Measurements from ENCODE around the gene MAT2A. TPM values are rescaled to one million over a fixed set of nuclear protein-coding genes. Genes with fewer than 3 reads are reported as not detected.
"Not testable (repeated sequence)": the region's sequence is repeated elsewhere in the genome, so short reads cannot be mapped to it uniquely, and the experiment has no call there.

MAT2A gene
- polyA plus RNA-seq, 4 donors, result 81.2 to 273 (median 96.6) TPM

GRCh38 chr2:85540133-85540648 is 1.2 kb downstream of the MAT2A start:
- H3K9me3 ChIP-seq (ENCODE audit: control insufficient read depth in 2 of 2, insufficient read depth in 1 of 2, low read depth in 1 of 2, low read length in 1 of 2), result no peaks in the 10 kb centered on the region
- 0 to 5% (median 1%) methylated on average over 11 of the region's 11 CpGs for WGBS, 3 donors
- FAIRE-seq (no peak), DNase-seq (peak in 1 of 2 donors; percentile 55)
- peaks cover 0 to 25% (median 9%) of the 10 kb centered on the region in 3 donors for H3K4me1 ChIP-seq (ENCODE audit: control insufficient read depth in 3 of 3, insufficient read depth in 2 of 3, low read depth in 1 of 3, low read length in 2 of 3)
- H3K36me3 ChIP-seq (ENCODE audit: control insufficient read depth in 3 of 3, insufficient read depth in 2 of 3, low read depth in 1 of 3, low read length in 3 of 3), result peaks cover 12 to 19% (median 15%) of the 10 kb centered on the region in 3 donors
- no peaks in the 10 kb centered on the region for H3K27me3 ChIP-seq (ENCODE audit: control insufficient read depth in 3 of 3, insufficient read depth in 3 of 3, low read length in 3 of 3)
- peak overlapping the region; percentile 93 to 97 (median 94) for H3K27ac ChIP-seq (ENCODE audit: low read depth in 1 of 3, low read length in 2 of 3)
- H3K4me3 ChIP-seq (ENCODE audit: low read depth in 1 of 3, low read length in 3 of 3), result peak overlapping the region; percentile 62 to 93 (median 71)

GRCh38 chr2:85541262-85541661 is 2.3 kb downstream of the MAT2A start:
- DNase-seq (no peak), FAIRE-seq (no peak)
- no peak overlapping the region for H3K27ac ChIP-seq (ENCODE audit: low read depth in 1 of 3, low read length in 2 of 3)
- H3K27me3 ChIP-seq (ENCODE audit: control insufficient read depth in 3 of 3, insufficient read depth in 3 of 3, low read length in 3 of 3), result no peaks in the 10 kb centered on the region
- H3K4me3 ChIP-seq (ENCODE audit: low read depth in 1 of 3, low read length in 3 of 3), result peak overlapping the region in 2 of 3 donors; percentile 62 to 93
- H3K4me1 ChIP-seq (ENCODE audit: control insufficient read depth in 3 of 3, insufficient read depth in 2 of 3, low read depth in 1 of 3, low read length in 2 of 3), result peaks cover 0 to 25% (median 7%) of the 10 kb centered on the region in 3 donors
- no peaks in the 10 kb centered on the region for H3K9me3 ChIP-seq (ENCODE audit: control insufficient read depth in 2 of 2, insufficient read depth in 1 of 2, low read depth in 1 of 2, low read length in 1 of 2)
- WGBS, 3 donors, result 13 to 30% (median 17%) methylated on average over 4 of the region's 4 CpGs
- H3K36me3 ChIP-seq (ENCODE audit: control insufficient read depth in 3 of 3, insufficient read depth in 2 of 3, low read depth in 1 of 3, low read length in 3 of 3), result peaks cover 16 to 22% (median 21%) of the 10 kb centered on the region in 3 donors

- peak overlapping the region in 1 of 3 donors; percentile 40 for H3K27ac ChIP-seq (ENCODE audit: low read depth in 1 of 3, low read length in 2 of 3)
- no peaks in the 10 kb centered on the region for H3K27me3 ChIP-seq (ENCODE audit: control insufficient read depth in 3 of 3, insufficient read depth in 3 of 3, low read length in 3 of 3)
- peak overlapping the region in 1 of 3 donors; percentile 93 for H3K4me3 ChIP-seq (ENCODE audit: low read depth in 1 of 3, low read length in 3 of 3)
- no peak for FAIRE-seq
- 30 to 47% (median 40%) methylated on average over 5 of the region's 5 CpGs for WGBS, 3 donors
- peaks cover 0 to 21% (median 7%) of the 10 kb centered on the region in 3 donors for H3K4me1 ChIP-seq (ENCODE audit: control insufficient read depth in 3 of 3, insufficient read depth in 2 of 3, low read depth in 1 of 3, low read length in 2 of 3)
- peak in 1 of 2 donors; percentile 61 for DNase-seq
- peaks cover 19 to 22% (median 21%) of the 10 kb centered on the region in 3 donors for H3K36me3 ChIP-seq (ENCODE audit: control insufficient read depth in 3 of 3, insufficient read depth in 2 of 3, low read depth in 1 of 3, low read length in 3 of 3)
- H3K9me3 ChIP-seq (ENCODE audit: control insufficient read depth in 2 of 2, insufficient read depth in 1 of 2, low read depth in 1 of 2, low read length in 1 of 2), result no peaks in the 10 kb centered on the region
Measured at GRCh38 chr2:85541753-85542457, 2.9 kb downstream of the MAT2A start.

GRCh38 chr2:85542777-85543176 is 3.8 kb downstream of the MAT2A start:
- Histone ChIP-seq H3K4me1 (ENCODE audit: control insufficient read depth in 3 of 3, insufficient read depth in 2 of 3, low read depth in 1 of 3, low read length in 2 of 3) (peaks cover 0 to 14% (median 6%) of the 10 kb centered on the region in 3 donors), H3K9me3 (ENCODE audit: control insufficient read depth in 2 of 2, insufficient read depth in 1 of 2, low read depth in 1 of 2, low read length in 1 of 2) (no peaks in the 10 kb centered on the region), H3K27ac (ENCODE audit: low read depth in 1 of 3, low read length in 2 of 3) (no peak overlapping the region), H3K27me3 (ENCODE audit: control insufficient read depth in 3 of 3, insufficient read depth in 3 of 3, low read length in 3 of 3) (no peaks in the 10 kb centered on the region), H3K36me3 (ENCODE audit: control insufficient read depth in 3 of 3, insufficient read depth in 2 of 3, low read depth in 1 of 3, low read length in 3 of 3) (peaks cover 21 to 22% (median 21%) of the 10 kb centered on the region in 3 donors), H3K4me3 (ENCODE audit: low read depth in 1 of 3, low read length in 3 of 3) (no peak overlapping the region)
- DNase-seq, result no peak
- WGBS, 3 donors, result 73 to 79% (median 77%) methylated on average over 4 of the region's 4 CpGs
- FAIRE-seq, result no peak

- H3K4me3 ChIP-seq (ENCODE audit: low read depth in 1 of 3, low read length in 3 of 3); H3K27me3 ChIP-seq (ENCODE audit: control insufficient read depth in 3 of 3, insufficient read depth in 3 of 3, low read length in 3 of 3); FAIRE-seq; DNase-seq; H3K9me3 ChIP-seq (ENCODE audit: control insufficient read depth in 2 of 2, insufficient read depth in 1 of 2, low read depth in 1 of 2, low read length in 1 of 2); H3K27ac ChIP-seq (ENCODE audit: low read depth in 1 of 3, low read length in 2 of 3): not testable (repeated sequence)
- 81 to 90% (median 89%) methylated on average over 3 of the region's 3 CpGs for WGBS, 3 donors
- H3K36me3 ChIP-seq (ENCODE audit: control insufficient read depth in 3 of 3, insufficient read depth in 2 of 3, low read depth in 1 of 3, low read length in 3 of 3), result peaks cover 21 to 26% (median 22%) of the 10 kb centered on the region in 3 donors
- H3K4me1 ChIP-seq (ENCODE audit: control insufficient read depth in 3 of 3, insufficient read depth in 2 of 3, low read depth in 1 of 3, low read length in 2 of 3), result peaks cover 0 to 14% (median 6%) of the 10 kb centered on the region in 3 donors
Measured at GRCh38 chr2:85544254-85544691, 5.3 kb downstream of the MAT2A start.

- not testable (repeated sequence) for H3K9me3 ChIP-seq (ENCODE audit: control insufficient read depth in 2 of 2, insufficient read depth in 1 of 2, low read depth in 1 of 2, low read length in 1 of 2); FAIRE-seq; H3K4me3 ChIP-seq (ENCODE audit: low read depth in 1 of 3, low read length in 3 of 3); H3K27me3 ChIP-seq (ENCODE audit: control insufficient read depth in 3 of 3, insufficient read depth in 3 of 3, low read length in 3 of 3); DNase-seq
- H3K4me1 ChIP-seq (ENCODE audit: control insufficient read depth in 3 of 3, insufficient read depth in 2 of 3, low read depth in 1 of 3, low read length in 2 of 3), result peaks cover 0 to 14% (median 6%) of the 10 kb centered on the region in 3 donors
- peak overlapping the region in 1 of 3 donors; percentile 28 for H3K27ac ChIP-seq (ENCODE audit: low read depth in 1 of 3, low read length in 2 of 3)
- H3K36me3 ChIP-seq (ENCODE audit: control insufficient read depth in 3 of 3, insufficient read depth in 2 of 3, low read depth in 1 of 3, low read length in 3 of 3), result peaks cover 21 to 33% (median 24%) of the 10 kb centered on the region in 3 donors
- 85 to 89% (median 88%) methylated on average over 5 of the region's 5 CpGs for WGBS, 3 donors
Measured at GRCh38 chr2:85544915-85545779, 6.2 kb downstream of the MAT2A start.

- Histone ChIP-seq H3K27me3 (ENCODE audit: control insufficient read depth in 3 of 3, insufficient read depth in 3 of 3, low read length in 3 of 3) (no peaks in the 10 kb centered on the region), H3K36me3 (ENCODE audit: control insufficient read depth in 3 of 3, insufficient read depth in 2 of 3, low read depth in 1 of 3, low read length in 3 of 3) (peaks cover 21 to 38% (median 30%) of the 10 kb centered on the region in 3 donors), H3K27ac (ENCODE audit: low read depth in 1 of 3, low read length in 2 of 3) (no peak overlapping the region), H3K4me3 (ENCODE audit: low read depth in 1 of 3, low read length in 3 of 3) (no peak overlapping the region), H3K4me1 (ENCODE audit: control insufficient read depth in 3 of 3, insufficient read depth in 2 of 3, low read depth in 1 of 3, low read length in 2 of 3) (peaks cover 0 to 14% (median 6%) of the 10 kb centered on the region in 3 donors), H3K9me3 (ENCODE audit: control insufficient read depth in 2 of 2, insufficient read depth in 1 of 2, low read depth in 1 of 2, low read length in 1 of 2) (no peaks in the 10 kb centered on the region)
- DNase-seq (no peak), FAIRE-seq (no peak)
- whole genome bisulfite sequencing, 3 donors, result 78 to 82% (median 82%) methylated on average over 5 of the region's 5 CpGs
Measured at GRCh38 chr2:85545780-85546240, 6.8 kb downstream of the MAT2A start.

Measured in small intestine (tissue), 7 donors.